CD4-positive, alpha-beta T cell treated with Interleukin-12 subunit alpha and Interleukin-12 subunit beta, for 1 hour (primary cell): ENCODE data around the gene MED17.
"Not testable (repeated sequence)": the region's sequence is repeated elsewhere in the genome, so short reads cannot be mapped to it uniquely, and the experiment has no call there.

Experiments
- DNase-seq: peaks from one replicate; pipeline ENCODE4 v3.0.0-alpha.2; 2020

The MED17 gene

GRCh38 chr11:93784145-93784934 is at the start of gene MED17:
TSS of gene MED17 (plus strand) at chr11:93784282. CDS start at chr11:93784514, 232 bp downstream.
- peak; percentile 87 for DNase-seq

GRCh38 chr11:93734427-93735222 is 49.5 kb upstream of the MED17 start:
- DNase-seq = no peak

- DNase-seq = no peak
Measured at GRCh38 chr11:93735627-93736026, 48.5 kb upstream of the MED17 start.

- DNase-seq = no peak
Measured at GRCh38 chr11:93736129-93736528, 48.0 kb upstream of the MED17 start.

- DNase-seq = peak; percentile 39
Measured at GRCh38 chr11:93737904-93738612, 46.0 kb upstream of the MED17 start.

GRCh38 chr11:93738647-93739081 is 45.4 kb upstream of the MED17 start:
- DNase-seq = no peak

GRCh38 chr11:93740031-93740729 is 43.9 kb upstream of the MED17 start:
- peak; percentile 49 for DNase-seq

- peak; percentile 70 for DNase-seq
Measured at GRCh38 chr11:93740730-93741093, 43.4 kb upstream of the MED17 start.

GRCh38 chr11:93741094-93741881 is 42.8 kb upstream of the MED17 start, which contains the start of the genes C11orf54 and TAF1D:
TSS of gene C11orf54 (plus strand) at chr11:93741672. CDS start at chr11:93747394, 5,722 bp downstream.
TSS of gene TAF1D (minus strand) at chr11:93741495. CDS start at chr11:93739304, 2,191 bp downstream.
- DNase-seq = peak; percentile 98

- no peak for DNase-seq
Measured at GRCh38 chr11:93741882-93742226, 42.2 kb upstream of the MED17 start.

GRCh38 chr11:93743291-93743690 is 40.8 kb upstream of the MED17 start:
- no peak for DNase-seq

GRCh38 chr11:93744669-93745004 is 39.4 kb upstream of the MED17 start:
- DNase-seq = no peak

- DNase-seq = not testable (repeated sequence)
Measured at GRCh38 chr11:93745005-93745755, 38.9 kb upstream of the MED17 start.

GRCh38 chr11:93746101-93746500 is 38.0 kb upstream of the MED17 start:
- no peak for DNase-seq

- DNase-seq = no peak
Measured at GRCh38 chr11:93747122-93747521, 37.0 kb upstream of the MED17 start.

- DNase-seq = no peak
Measured at GRCh38 chr11:93751001-93751400, 33.1 kb upstream of the MED17 start.

GRCh38 chr11:93753241-93753640 is 30.8 kb upstream of the MED17 start:
- DNase-seq = no peak

- DNase-seq = no peak
Measured at GRCh38 chr11:93756748-93757147, 27.3 kb upstream of the MED17 start.

- no peak for DNase-seq
Measured at GRCh38 chr11:93757301-93757700, 26.8 kb upstream of the MED17 start.

GRCh38 chr11:93757924-93758865 is 25.9 kb upstream of the MED17 start:
- DNase-seq = no peak
